Suprapubic skin (tissue), 4 donors: ENCODE measurements around the gene SCYL1. TPM values are rescaled to one million over a fixed set of nuclear protein-coding genes. Genes with fewer than 3 reads are reported as not detected.

ENCODE experiments used
- DNase-seq, 2 donors: peaks; one replicate each; pipeline ENCODE4 v3.0.0-alpha.2; 2019; ENCODE audit warnings: low spot score in 2 of 2
- H3K27ac ChIP-seq: fragments of 200-600 bp; sonication (generic); one replicate; pipeline ENCODE4 v1.5.1; 2019
- H3K27me3 ChIP-seq: fragments of 200-600 bp; sonication (generic); one replicate; pipeline ENCODE4 v1.5.1; 2019
- H3K36me3 ChIP-seq: fragments of 200-600 bp; sonication (generic); one replicate; pipeline ENCODE4 v1.5.1; 2019
- H3K4me1 ChIP-seq: fragments of 200-600 bp; sonication (generic); one replicate; pipeline ENCODE4 v1.5.1; 2019
- H3K4me3 ChIP-seq: fragments of 200-600 bp; sonication (generic); one replicate; pipeline ENCODE4 v1.5.1; 2019; ENCODE audit warnings: mild to moderate bottlenecking
- H3K9me3 ChIP-seq: fragments of 200-600 bp; sonication (generic); one replicate; pipeline ENCODE4 v1.5.1; 2019
- CTCF ChIP-seq, 2 donors: fragments of 200-600 bp in 1 of 2; fragments of 450-650 bp in 1 of 2; sonication (generic) in 1 of 2; IDR thresholded peaks; one replicate each; pipeline ENCODE4 v1.5.1; 2016 to 2019; ENCODE audit warnings: antibody characterized with exemption in 2 of 2, mild to moderate bottlenecking in 1 of 2, moderate library complexity in 1 of 2
- EP300 ChIP-seq: sonication (generic); formaldehyde crosslinking; IDR thresholded peaks from one replicate; pipeline ENCODE4 v1.6.1; 2017; ENCODE audit warnings: antibody characterized with exemption
- POLR2A ChIP-seq, 2 donors: fragments of 450-650 bp; IDR thresholded peaks; one replicate each; pipeline ENCODE4 v1.6.1; 2017; ENCODE audit warnings: antibody characterized with exemption in 2 of 2, mild to moderate bottlenecking in 2 of 2, moderate library complexity in 2 of 2
- POLR2AphosphoS5 ChIP-seq, 3 donors: sonication (generic); formaldehyde crosslinking; IDR thresholded peaks; one replicate each; pipeline ENCODE4 v1.6.1; 2017; ENCODE audit warnings: antibody characterized with exemption in 3 of 3
- WGBS: methylation state at CpG from one replicate; pipeline ENCODE4 v1.1.5; 2018; 5-methylcytosine and 5-hydroxymethylcytosine counted together
- total RNA-seq, 4 donors: library from RNA; depleted of rRNA; stranded (reverse); fragments of >200 nt; gene quantifications; one replicate each; pipeline ENCODE4 v1.1.0, GENCODE V29; 2016

The SCYL1 gene
- total RNA-seq, 4 donors from 2014 or later = 63.2 to 83.6 (median 78.4) TPM

- Histone ChIP-seq H3K36me3 (peaks cover 19% of the 10 kb centered on the region), H3K4me1 (peaks cover 74% of the 10 kb centered on the region), H3K27me3 (no peaks in the 10 kb centered on the region), H3K4me3 (peak within 1 kb of the TSS; percentile 94), H3K9me3 (no peaks in the 10 kb centered on the region), H3K27ac (peak within 1 kb of the TSS; percentile 89)
- TF ChIP-seq CTCF (IDR thresholded peaks at IDR 0.05) = no peak
- TF ChIP-seq POLR2AphosphoS5 (IDR thresholded peaks at IDR 0.05) = no peak
- no peak for TF ChIP-seq POLR2A (IDR thresholded peaks at IDR 0.05)
- TF ChIP-seq EP300 = no peak
- DNase-seq = no peak
- 3% methylated on average over 6 of the region's 69 CpGs for WGBS
These were observed 50.8 kb downstream of the SCYL1 start, which contains the start of gene EHBP1L1 for GRCh38 chr11:65575568-65576231. Gene EHBP1L1 (plus strand): TSS chr11:65576053. CDS start chr11:65576303, 250 bp downstream.

- DNase-seq = no peak
- peaks cover 26% of the 10 kb centered on the region for H3K36me3 ChIP-seq
- peak overlapping the region; percentile 89 for H3K27ac ChIP-seq
- no peaks in the 10 kb centered on the region for H3K27me3 ChIP-seq
- 5% methylated on average over 20 of the region's 26 CpGs for WGBS
- no peaks in the 10 kb centered on the region for H3K9me3 ChIP-seq
- peaks cover 70% of the 10 kb centered on the region for H3K4me1 ChIP-seq
- H3K4me3 ChIP-seq = peak overlapping the region; percentile 94
- no peak for TF ChIP-seq EP300
- no peak for TF ChIP-seq POLR2A (IDR thresholded peaks at IDR 0.05)
- TF ChIP-seq POLR2AphosphoS5 (IDR thresholded peaks at IDR 0.05) = no peak
- no peak for TF ChIP-seq CTCF (IDR thresholded peaks at IDR 0.05)
These were observed 51.5 kb downstream of the SCYL1 start for GRCh38 chr11:65576232-65576866.

GRCh38 chr11:65576867-65577755 is 52.2 kb downstream of the SCYL1 start:
- H3K36me3 ChIP-seq = peaks cover 30% of the 10 kb centered on the region
- H3K9me3 ChIP-seq = no peaks in the 10 kb centered on the region
- TF ChIP-seq CTCF (IDR thresholded peaks at IDR 0.05) (no peak), POLR2A (IDR thresholded peaks at IDR 0.05) (no peak), EP300 (no peak)
- peak overlapping the region; percentile 89 for H3K27ac ChIP-seq
- no peaks in the 10 kb centered on the region for H3K27me3 ChIP-seq
- DNase-seq = no peak
- H3K4me3 ChIP-seq = peak overlapping the region; percentile 94
- H3K4me1 ChIP-seq = peaks cover 63% of the 10 kb centered on the region
- WGBS = 24% methylated on average over 8 of the region's 18 CpGs

GRCh38 chr11:65577756-65578109 is 52.9 kb downstream of the SCYL1 start:
- TF ChIP-seq POLR2A (IDR thresholded peaks at IDR 0.05) = no peak
- no peak for TF ChIP-seq EP300
- no peak for TF ChIP-seq POLR2AphosphoS5 (IDR thresholded peaks at IDR 0.05)
- no peak for TF ChIP-seq CTCF (IDR thresholded peaks at IDR 0.05)
- Histone ChIP-seq H3K36me3 (peaks cover 30% of the 10 kb centered on the region), H3K4me3 (peak overlapping the region; percentile 94), H3K9me3 (no peaks in the 10 kb centered on the region), H3K27ac (peak overlapping the region; percentile 89), H3K27me3 (no peaks in the 10 kb centered on the region), H3K4me1 (peaks cover 61% of the 10 kb centered on the region)
- no peak for DNase-seq
- 40% methylated on average over 2 of the region's 8 CpGs for WGBS
